Measurements from ENCODE around the gene ANXA11.

DNA sequence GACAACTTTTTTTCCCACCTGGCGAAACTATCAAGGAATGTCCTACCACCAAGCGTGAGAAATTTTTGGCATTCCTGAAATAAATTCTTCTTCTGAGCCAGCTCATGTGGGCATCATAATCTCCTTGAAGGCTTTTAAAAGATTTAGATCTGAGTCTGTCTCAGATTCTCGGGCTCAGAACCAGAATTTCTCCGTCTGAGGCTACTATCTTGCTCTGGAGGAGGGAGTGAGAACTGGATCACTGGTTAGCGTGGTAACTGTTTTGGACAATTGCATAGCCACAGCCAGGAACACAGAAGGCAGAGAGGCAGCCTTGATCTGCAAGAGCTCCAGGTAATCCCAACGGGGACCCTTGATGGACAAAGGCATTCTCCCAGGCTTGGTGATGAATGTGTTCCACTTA is 73.8 kb downstream of the ANXA11 start:
- TF ChIP-seq EZH2phosphoT487 (IDR thresholded peaks at IDR 0.05; ENCODE audit: low read depth, severe bottlenecking, unreplicated experiment) = no peak
- TF ChIP-seq, protein P1, sequence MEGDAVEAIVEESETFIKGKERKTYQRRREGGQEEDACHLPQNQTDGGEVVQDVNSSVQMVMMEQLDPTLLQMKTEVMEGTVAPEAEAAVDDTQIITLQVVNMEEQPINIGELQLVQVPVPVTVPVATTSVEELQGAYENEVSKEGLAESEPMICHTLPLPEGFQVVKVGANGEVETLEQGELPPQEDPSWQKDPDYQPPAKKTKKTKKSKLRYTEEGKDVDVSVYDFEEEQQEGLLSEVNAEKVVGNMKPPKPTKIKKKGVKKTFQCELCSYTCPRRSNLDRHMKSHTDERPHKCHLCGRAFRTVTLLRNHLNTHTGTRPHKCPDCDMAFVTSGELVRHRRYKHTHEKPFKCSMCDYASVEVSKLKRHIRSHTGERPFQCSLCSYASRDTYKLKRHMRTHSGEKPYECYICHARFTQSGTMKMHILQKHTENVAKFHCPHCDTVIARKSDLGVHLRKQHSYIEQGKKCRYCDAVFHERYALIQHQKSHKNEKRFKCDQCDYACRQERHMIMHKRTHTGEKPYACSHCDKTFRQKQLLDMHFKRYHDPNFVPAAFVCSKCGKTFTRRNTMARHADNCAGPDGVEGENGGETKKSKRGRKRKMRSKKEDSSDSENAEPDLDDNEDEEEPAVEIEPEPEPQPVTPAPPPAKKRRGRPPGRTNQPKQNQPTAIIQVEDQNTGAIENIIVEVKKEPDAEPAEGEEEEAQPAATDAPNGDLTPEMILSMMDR (IDR thresholded peaks at IDR 0.05; ENCODE audit: poor library complexity) = no peak
- TF ChIP-seq EZH2 (IDR thresholded peaks at IDR 0.05; ENCODE audit: borderline replicate concordance) = no peak

Measured in hepatocyte (in vitro differentiated cells).